H7 (cell line): Measurements from ENCODE around the gene IL17C. TPM values are rescaled to one million over a fixed set of nuclear protein-coding genes. Genes with fewer than 3 reads are reported as not detected.

Source experiments
- DNase-seq: peaks from one replicate; pipeline ENCODE4 v3.0.0; 2012
- H3K27me3 ChIP-seq: 2 replicates; pipeline ENCODE4 v1.6.0; 2011; ENCODE audit warnings: mild to moderate bottlenecking, low read length; ENCODE audit not compliant: control insufficient read depth, insufficient read depth
- H3K36me3 ChIP-seq: replicated peaks from 2 replicates; pipeline ENCODE4 v1.5.1; 2011; ENCODE audit warnings: low read length; ENCODE audit not compliant: control insufficient read depth, insufficient read depth
- H3K4me3 ChIP-seq: 2 replicates; pipeline ENCODE4 v1.5.1; 2011; ENCODE audit warnings: low read depth, mild to moderate bottlenecking, control low read depth, low read length, moderate library complexity; ENCODE audit not compliant: insufficient read depth
- total RNA-seq: library from RNA; depleted of rRNA; stranded (reverse); fragments of >200 nt; shearing (Covaris generic); gene quantifications from 2 replicates; pipeline ENCODE4 v1.2.3, GENCODE V29; 2014; rRNA removed

The IL17C gene
- total RNA-seq, result 0.14 and 0.30 TPM in 2 replicates

- DNase-seq, result peak; percentile 89
- H3K4me3 ChIP-seq, result no peak within 1 kb of the TSS
These were observed at the start of gene IL17C for GRCh38 chr16:88638323-88639230. Gene IL17C (plus strand): TSS chr16:88638572. CDS start chr16:88638642, 70 bp downstream.

GRCh38 chr16:88588754-88589153 is 49.6 kb upstream of the IL17C start:
- DNase-seq, result no peak
- H3K4me3 ChIP-seq, result no peak overlapping the region
- H3K36me3 ChIP-seq, result peaks cover 27% of the 10 kb centered on the region
- no peaks in the 10 kb centered on the region for H3K27me3 ChIP-seq

More at GRCh38 chr16:88638323-88639230, at the start of gene IL17C:
- Histone ChIP-seq H3K27me3 (peaks cover 10% of the 10 kb centered on the region), H3K36me3 (no peaks in the 10 kb centered on the region)

GRCh38 chr16:88589441-88589840 is 48.9 kb upstream of the IL17C start:
- H3K36me3 ChIP-seq, result peaks cover 28% of the 10 kb centered on the region
- no peak overlapping the region for H3K4me3 ChIP-seq
- no peak for DNase-seq
- no peaks in the 10 kb centered on the region for H3K27me3 ChIP-seq

GRCh38 chr16:88591577-88592021 is 46.8 kb upstream of the IL17C start:
- H3K27me3 ChIP-seq, result no peaks in the 10 kb centered on the region
- H3K4me3 ChIP-seq, result no peak overlapping the region
- H3K36me3 ChIP-seq, result peaks cover 28% of the 10 kb centered on the region
- no peak for DNase-seq

GRCh38 chr16:88593061-88593460 is 45.3 kb upstream of the IL17C start:
- Histone ChIP-seq H3K4me3 (no peak overlapping the region), H3K36me3 (peaks cover 21% of the 10 kb centered on the region)

GRCh38 chr16:88593489-88593888 is 44.9 kb upstream of the IL17C start:
- Histone ChIP-seq H3K4me3 (no peak overlapping the region), H3K27me3 (no peaks in the 10 kb centered on the region), H3K36me3 (peaks cover 18% of the 10 kb centered on the region)
- no peak for DNase-seq

More at GRCh38 chr16:88593061-88593460, 45.3 kb upstream of the IL17C start:
- DNase-seq, result no peak
- H3K27me3 ChIP-seq, result no peaks in the 10 kb centered on the region

- no peak overlapping the region for H3K4me3 ChIP-seq
- DNase-seq, result no peak
- H3K36me3 ChIP-seq, result peaks cover 16% of the 10 kb centered on the region
- no peaks in the 10 kb centered on the region for H3K27me3 ChIP-seq
These were observed 44.5 kb upstream of the IL17C start for GRCh38 chr16:88593910-88594309.

- no peak overlapping the region for H3K4me3 ChIP-seq
- H3K36me3 ChIP-seq, result peaks cover 12% of the 10 kb centered on the region
- DNase-seq, result no peak
- no peaks in the 10 kb centered on the region for H3K27me3 ChIP-seq
These were observed 43.3 kb upstream of the IL17C start for GRCh38 chr16:88595101-88595500.

GRCh38 chr16:88595921-88596320 is 42.5 kb upstream of the IL17C start:
- DNase-seq, result no peak
- peaks cover 16% of the 10 kb centered on the region for H3K36me3 ChIP-seq

GRCh38 chr16:88596483-88596882 is 41.9 kb upstream of the IL17C start:
- no peak for DNase-seq
- Histone ChIP-seq H3K4me3 (no peak overlapping the region), H3K36me3 (peaks cover 16% of the 10 kb centered on the region), H3K27me3 (no peaks in the 10 kb centered on the region)

More at GRCh38 chr16:88595921-88596320, 42.5 kb upstream of the IL17C start:
- Histone ChIP-seq H3K4me3 (no peak overlapping the region), H3K27me3 (no peaks in the 10 kb centered on the region)

- no peak overlapping the region for H3K4me3 ChIP-seq
- H3K27me3 ChIP-seq, result no peaks in the 10 kb centered on the region
- no peak for DNase-seq
- peaks cover 20% of the 10 kb centered on the region for H3K36me3 ChIP-seq
These were observed 40.4 kb upstream of the IL17C start for GRCh38 chr16:88597856-88598491.

GRCh38 chr16:88599092-88599733 is 39.2 kb upstream of the IL17C start:
- Histone ChIP-seq H3K4me3 (no peak overlapping the region), H3K36me3 (peaks cover 18% of the 10 kb centered on the region), H3K27me3 (no peaks in the 10 kb centered on the region)
- DNase-seq, result no peak

- Histone ChIP-seq H3K4me3 (no peak overlapping the region), H3K36me3 (peaks cover 18% of the 10 kb centered on the region), H3K27me3 (no peaks in the 10 kb centered on the region)
- no peak for DNase-seq
These were observed 38.4 kb upstream of the IL17C start for GRCh38 chr16:88599825-88600538.

- H3K27me3 ChIP-seq, result no peaks in the 10 kb centered on the region
- DNase-seq, result no peak
- H3K36me3 ChIP-seq, result peaks cover 18% of the 10 kb centered on the region
- no peak overlapping the region for H3K4me3 ChIP-seq
These were observed 37.9 kb upstream of the IL17C start for GRCh38 chr16:88600539-88600896.
